K562 (cell line): ENCODE data around the gene EEPD1. TPM values are rescaled to one million over a fixed set of nuclear protein-coding genes. Genes with fewer than 3 reads are reported as not detected.

ENCODE experiments used
- ATAC-seq: fragments of 200-7000 bp; cut with Tn5 transposase; 3 replicates; pipeline ENCODE4 v1.9.1; 2020; ENCODE audit warnings: moderate library complexity
- BruUV-seq: library from RNA; stranded (reverse); fragments of 400-500 nt; replicated peaks from 2 replicates; lab custom pipeline; 2021; lab: Mats Ljungman, UMichigan
- CTCF ChIA-PET: fragments of 300-600 bp; formaldehyde crosslinking; extraction: SDS; loops from one replicate; lab custom pipeline; 2021; ENCODE audit warnings: low intra/inter-chr PET ratio; lab: Yijun Ruan, JAX
- POLR2A ChIA-PET: fragments of 300-600, 350-650 bp; sonication (Branson Sonifier 250); formaldehyde crosslinking; extraction: SDS; loops from one replicate; lab custom pipeline; 2021; ENCODE audit warnings: antibody characterized with exemption, inconsistent platforms; lab: Yijun Ruan, JAX
- DNase-seq, 4 experiments: peaks; one replicate each; pipeline versions ENCODE4 v3.0.0 to v3.0.0-alpha.2; 2011 to 2018; ENCODE audit warnings: low spot score in 3 of 4, mixed read lengths in 3 of 4; ENCODE audit errors: extremely low read depth in 1 of 4
- FAIRE-seq: peaks from 2 replicates; lab custom pipeline; 2011; peaks lifted over from hg19 to GRCh38; lab: Jason Lieb, UNC
- H2AFZ ChIP-seq: 2 replicates; pipeline ENCODE4 v1.6.0; 2011; ENCODE audit warnings: low read depth, low read length, control low read depth, inconsistent platforms
- H3K27ac ChIP-seq: fragments of 200-600 bp; 3 replicates; pipeline ENCODE4 v1.8.0; 2011; ENCODE audit warnings: low read depth, mild to moderate bottlenecking, control low read depth, inconsistent platforms, low read length, moderate library complexity, mixed read lengths; ENCODE audit errors: extremely low read depth
- H3K27me3 ChIP-seq, 2 experiments: fragments of 300-600 bp in 1 of 2; 2 replicates in 1 of 2; 3 replicates in 1 of 2; pipeline versions ENCODE4 v1.6.0 to v1.8.0; 2011; ENCODE audit warnings: inconsistent platforms in 2 of 2, low read length in 2 of 2, mild to moderate bottlenecking in 1 of 2, mixed read lengths in 1 of 2, moderate library complexity in 1 of 2; ENCODE audit not compliant: control insufficient read depth in 2 of 2, insufficient read depth in 2 of 2
- H3K36me3 ChIP-seq: fragments of 300-600 bp; 3 replicates; pipeline ENCODE4 v1.8.0; 2011; ENCODE audit warnings: mild to moderate bottlenecking, low read length, inconsistent platforms; ENCODE audit not compliant: control insufficient read depth, insufficient read depth
- H3K4me1 ChIP-seq, 2 experiments: fragments of 200-600 bp in 1 of 2; replicated peaks in 1 of 2; 2 replicates in 1 of 2; 3 replicates in 1 of 2; pipeline versions ENCODE4 v1.5.1 to v1.8.0; 2011; ENCODE audit warnings: inconsistent platforms in 2 of 2, low read length in 2 of 2, mild to moderate bottlenecking in 1 of 2, mixed read lengths in 1 of 2, moderate library complexity in 1 of 2; ENCODE audit not compliant: control insufficient read depth in 2 of 2, insufficient read depth in 2 of 2
- H3K4me2 ChIP-seq: 2 replicates; pipeline ENCODE4 v1.6.1; 2011; ENCODE audit warnings: low read length, control low read depth, inconsistent platforms, mixed read lengths; ENCODE audit not compliant: insufficient read depth
- H3K4me3 ChIP-seq: fragments of 200-600 bp; sonication (generic), shearing (Covaris generic); 2 replicates; pipeline ENCODE4 v1.5.1; 2016; ENCODE audit warnings: control low read depth, inconsistent platforms
- H3K79me2 ChIP-seq: fragments of 200-600 bp; 3 replicates; pipeline ENCODE4 v1.8.0; 2011; ENCODE audit warnings: low read length, inconsistent platforms; ENCODE audit not compliant: control insufficient read depth, insufficient read depth
- H3K9ac ChIP-seq, 2 experiments: 2 replicates each; pipeline versions ENCODE4 v1.6.0 to v1.6.1; 2011; ENCODE audit warnings: low read depth in 2 of 2, low read length in 2 of 2, control low read depth in 1 of 2, inconsistent platforms in 1 of 2, mild to moderate bottlenecking in 1 of 2, mixed read lengths in 1 of 2; ENCODE audit not compliant: insufficient read depth in 1 of 2
- H3K9me1 ChIP-seq: one replicate; pipeline ENCODE4 v1.6.0; 2011; ENCODE audit warnings: inconsistent platforms, mild to moderate bottlenecking, low read length, moderate library complexity; ENCODE audit not compliant: control insufficient read depth, insufficient read depth
- H3K9me3 ChIP-seq: replicated peaks from 2 replicates; pipeline ENCODE4 v1.5.1; 2011; ENCODE audit warnings: low read depth, low read length, inconsistent platforms; ENCODE audit not compliant: control insufficient read depth, insufficient read depth
- H4K20me1 ChIP-seq: replicated peaks from 2 replicates; pipeline ENCODE4 v1.6.1; 2011; ENCODE audit warnings: low read length, inconsistent platforms, mixed read lengths; ENCODE audit not compliant: control insufficient read depth, insufficient read depth
- BACH1 ChIP-seq: fragments of 200-800 bp; sonication (Bioruptor generic); IDR thresholded peaks from 2 replicates; pipeline ENCODE4 v1.6.1; 2016; ENCODE audit warnings: missing genetic modification characterization, missing compliant biosample characterization
- MEF2D ChIP-seq: conservative IDR thresholded peaks from 2 replicates; pipeline ENCODE4 v1.6.1; 2016; ENCODE audit warnings: low read depth, missing genetic modification characterization, missing compliant biosample characterization
- NR2C1 ChIP-seq, 2 experiments: fragments of 450-650 bp; IDR thresholded peaks; 2 replicates each; pipeline ENCODE4 v1.6.1; 2017; ENCODE audit warnings: mild to moderate bottlenecking in 2 of 2, antibody characterized with exemption in 1 of 2, inconsistent platforms in 1 of 2, missing compliant biosample characterization in 1 of 2, missing genetic modification characterization in 1 of 2
- NR2C2 ChIP-seq, 2 experiments: fragments of 200-800 bp in 1 of 2; sonication (Bioruptor generic) in 1 of 2; sonication (generic) in 1 of 2; formaldehyde crosslinking in 1 of 2; IDR thresholded peaks; 2 replicates each; pipeline versions ENCODE4 v1.6.1 to v1.8.0; 2016 to 2022; ENCODE audit warnings: mild to moderate bottlenecking in 1 of 2, missing compliant biosample characterization in 1 of 2, missing genetic modification characterization in 1 of 2, missing genetic modification reagents in 1 of 2
- NRF1 ChIP-seq, 2 experiments: fragments of 450-650 bp; IDR thresholded peaks in 1 of 2; conservative IDR thresholded peaks in 1 of 2; 2 replicates each; pipeline ENCODE4 v1.6.1; 2014; ENCODE audit warnings: mild to moderate bottlenecking in 2 of 2
- PTRF ChIP-seq: fragments of 450-650 bp; IDR thresholded peaks from 2 replicates; pipeline ENCODE4 v1.6.1; 2016; ENCODE audit warnings: mild to moderate bottlenecking, missing genetic modification characterization, missing compliant biosample characterization
- PTTG1 ChIP-seq: fragments of 450-650 bp; IDR thresholded peaks from 2 replicates; pipeline ENCODE4 v1.6.1; 2016; ENCODE audit warnings: low read depth, mild to moderate bottlenecking, missing genetic modification characterization, missing compliant biosample characterization
- RBM39 ChIP-seq: fragments of 200-400 bp; formaldehyde crosslinking; optimal IDR thresholded peaks from 2 replicates; pipeline ENCODE3; 2018; ENCODE audit warnings: low read depth, low read length
- RCOR1 ChIP-seq, 2 experiments: IDR thresholded peaks; 2 replicates each; pipeline ENCODE4 v1.6.1; 2012; ENCODE audit warnings: low read depth in 2 of 2, low read length in 2 of 2, borderline replicate concordance in 1 of 2, improper control_type of control experiment in 1 of 2
- RFX1 ChIP-seq: fragments of 450-650 bp; IDR thresholded peaks from 2 replicates; pipeline ENCODE4 v1.6.1; 2016; ENCODE audit warnings: mild to moderate bottlenecking, moderate library complexity
- RHOXF2B ChIP-seq: fragments of 250-450 bp; sonication (Bioruptor Pico); conservative IDR thresholded peaks from 2 replicates; pipeline ENCODE4 v1.5.1; 2021
- SNRNP70 ChIP-seq: fragments of 200-400 bp; formaldehyde crosslinking; optimal IDR thresholded peaks from 2 replicates; pipeline ENCODE3; 2017; ENCODE audit warnings: low read depth, low read length
- ZNF79 ChIP-seq: fragments of 250-450 bp; sonication (Bioruptor Pico); IDR thresholded peaks from 2 replicates; pipeline ENCODE4 v1.4.0; 2020; ENCODE audit warnings: low read depth, mild to moderate bottlenecking, moderate library complexity
- WGBS: fragments of 100-300 bp; shearing (Covaris generic); methylation state at CpG from one replicate; pipeline ENCODE4 v1.1.6; 2016; ENCODE audit warnings: low coverage, mixed read lengths; ENCODE audit not compliant: insufficient coverage; ENCODE audit errors: missing lambda C conversion rate; 5-methylcytosine and 5-hydroxymethylcytosine counted together
- in situ Hi-C: fragments of 300-500 bp; cut with MboI; formaldehyde crosslinking; loops from 4 replicates; pipeline ENCODE4 v1.15.0; 2018; ENCODE audit warnings: inconsistent platforms, mixed read lengths
- intact Hi-C: fragments of 100-400 bp; cut with micrococcal nuclease; formaldehyde crosslinking; loops from 2 replicates; pipeline ENCODE4 v1.14.2; 2022
- polyA plus RNA-seq, 8 experiments: library from polyadenylated mRNA; depleted of rRNA in 4 of 8; stranded (reverse) in 5 of 8; unstranded in 3 of 8; fragments of >200 nt; fragmentation: Nextera tagmentation in 2 of 8; fragmentation: Illumina TruSeq in 1 of 8; extraction: Ambion mirVana in 2 of 8; extraction: Trizol in 1 of 8; gene quantifications; 2 replicates each; pipeline versions ENCODE4 v1.2.1 to v1.2.3, GENCODE V29; 2011 to 2014; ENCODE audit warnings: inconsistent platforms in 1 of 8, missing spikeins in 1 of 8
- total RNA-seq, 7 experiments: library from RNA; depleted of rRNA in 6 of 7; stranded (reverse); fragments of >200 nt in 6 of 7; fragmentation: Illumina TruSeq in 2 of 7; extraction: Trizol in 2 of 7; gene quantifications; 2 replicates each; pipeline versions ENCODE4 v1.2.1 to v1.2.3, GENCODE V29; 2011 to 2021; ENCODE audit warnings: low replicate concordance in 1 of 7
- TF ChIP-seq, protein P1 (sequence below): fragments of 450-650 bp; formaldehyde crosslinking; IDR thresholded peaks from 2 replicates; pipeline ENCODE4 v1.4.0; 2022; ENCODE audit warnings: mild to moderate bottlenecking, moderate library complexity

Gene EEPD1
- total and polyA plus RNA-seq, 9 of the 15 experiments (the other 6 are each of a cell fraction or from before 2014, with no cell fraction given) = 0.01 to 1.5 (median 0.74) TPM; not detected in 1

- H4K20me1 ChIP-seq = no peaks in the 10 kb centered on the region; the same call in 1 of the 2 replicates
- DNase-seq = no peak
- WGBS = 11% methylated on average over 18 of the region's 39 CpGs
- peaks cover 11 to 53% of the 10 kb centered on the region in 2 experiments; a peak in 3 of 5 replicates for H3K27me3 ChIP-seq
- no peak overlapping the region for H3K27ac ChIP-seq
- intact Hi-C loops = no loop called here
- no peak overlapping the region for H3K4me2 ChIP-seq
- H3K79me2 ChIP-seq = no peaks in the 10 kb centered on the region
- in situ Hi-C loops = no loop called here
- H3K9ac ChIP-seq = no peak overlapping the region
- BruUV-seq = no TSS peak
- CTCF ChIA-PET = no interaction called here
- H3K36me3 ChIP-seq = no peaks in the 10 kb centered on the region
- no peak for FAIRE-seq
- H3K4me3 ChIP-seq = no peak overlapping the region
- peak; percentile 42 for ATAC-seq
- H3K9me1 ChIP-seq = no peaks in the 10 kb centered on the region
- POLR2A ChIA-PET = interaction anchor here (0.7 to 1.1 kb wide), 4 partner anchors 10 to 29 kb away, joined by 3 read pairs; no protein-coding TSS in a partner anchor
- peaks cover 0 to 6% of the 10 kb centered on the region in 2 experiments; a peak in 2 of 5 replicates for H3K4me1 ChIP-seq
- no peak for TF ChIP-seq RHOXF2B (CRISPR knock-in tag)
- TF ChIP-seq NRF1 (conservative IDR thresholded peaks at IDR 0.05 in 1 of 2, IDR thresholded peaks at IDR 0.05 in 1 of 2) = peak; percentile 43 to 59; a peak in 3 of 4 replicates
- TF ChIP-seq, all 486 proteins: peak for 1
- Histone ChIP-seq H3K9me3 (no peaks in the 10 kb centered on the region), H2AFZ (no peak overlapping the region)
Observed at GRCh38 chr7:36236073-36236472, 83.0 kb downstream of the EEPD1 start.

DNA sequence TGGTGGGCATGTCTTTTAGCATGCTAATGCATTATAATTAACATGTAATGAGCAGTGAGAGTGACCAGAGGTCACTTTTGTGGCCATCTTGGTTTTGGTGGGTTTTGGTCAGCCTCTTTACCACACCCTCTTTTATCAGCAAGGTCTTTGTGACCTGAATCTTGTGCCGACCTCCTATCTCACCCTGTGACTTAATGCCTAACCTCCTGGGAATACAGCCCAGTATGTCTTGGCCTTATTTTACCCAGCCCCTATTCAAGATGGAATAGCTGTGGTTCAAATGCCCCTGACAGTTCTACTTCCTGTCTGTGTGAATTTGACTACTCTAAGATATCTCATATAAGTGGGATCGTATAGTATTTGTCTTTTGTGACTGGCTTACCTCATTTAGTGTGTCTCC, 85.1 kb downstream of the EEPD1 start:
- 6% methylated on average over 2 of the region's 2 CpGs for WGBS
- Histone ChIP-seq H3K79me2 (no peaks in the 10 kb centered on the region), H3K36me3 (no peaks in the 10 kb centered on the region), H3K9ac (no peak overlapping the region), H3K4me3 (no peak overlapping the region), H4K20me1 (no peaks in the 10 kb centered on the region; the same call in 1 of the 2 replicates), H3K4me2 (no peak overlapping the region), H3K4me1 (peaks cover 0 to 6% of the 10 kb centered on the region in 2 experiments; a peak in 2 of 5 replicates), H3K9me3 (no peaks in the 10 kb centered on the region), H3K27me3 (peaks cover 14 to 54% of the 10 kb centered on the region in 2 experiments; a peak in 4 of 5 replicates), H3K27ac (no peak overlapping the region), H2AFZ (no peak overlapping the region), H3K9me1 (no peaks in the 10 kb centered on the region)
- ChIA-PET POLR2A (no interaction called here), CTCF (no interaction called here)
- BruUV-seq = no TSS peak
- in situ Hi-C loops = no loop called here
- DNase-seq (no peak), ATAC-seq (no peak), FAIRE-seq (no peak)
- intact Hi-C loops = no loop called here
- TF ChIP-seq ZNF79 (0 out of 2 replicates have a peak, but pooled peaks have one; percentile 45), NR2C1 (IDR thresholded peaks at IDR 0.05) (no peak), NR2C1 (tag; IDR thresholded peaks at IDR 0.05) (peak; percentile 26; the same call in 1 of the 2 replicates), PTRF (tag) (peak; percentile 81), SNRNP70 (no peak), NR2C2 (CRISPR knock-in tag; IDR thresholded peaks at IDR 0.05) (no peak), NR2C2 (tag; IDR thresholded peaks at IDR 0.05) (peak; percentile 59), RBM39 (no peak), PTTG1 (tag) (0 out of 2 replicates have a peak, but pooled peaks have one; percentile 34), RCOR1 (IDR thresholded peaks at IDR 0.05; ENCODE audit: borderline replicate concordance in 1 of 2, low read depth in 2 of 2, low read length in 2 of 2) (no peak), MEF2D (tag) (0 out of 2 replicates have a peak, but pooled peaks have one; percentile 19), BACH1 (peak; percentile 51; the same call in 1 of the 2 replicates), RFX1 (no peak)
- TF ChIP-seq, protein P1, sequence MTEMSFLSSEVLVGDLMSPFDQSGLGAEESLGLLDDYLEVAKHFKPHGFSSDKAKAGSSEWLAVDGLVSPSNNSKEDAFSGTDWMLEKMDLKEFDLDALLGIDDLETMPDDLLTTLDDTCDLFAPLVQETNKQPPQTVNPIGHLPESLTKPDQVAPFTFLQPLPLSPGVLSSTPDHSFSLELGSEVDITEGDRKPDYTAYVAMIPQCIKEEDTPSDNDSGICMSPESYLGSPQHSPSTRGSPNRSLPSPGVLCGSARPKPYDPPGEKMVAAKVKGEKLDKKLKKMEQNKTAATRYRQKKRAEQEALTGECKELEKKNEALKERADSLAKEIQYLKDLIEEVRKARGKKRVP = 0 out of 2 replicates have a peak, but pooled peaks have one; percentile 45
